IPS-18a (cell line): ENCODE measurements around the gene IL10RB.

Experiments
- H3K27ac ChIP-seq: one replicate; pipeline ENCODE4 v1.5.1; 2013; ENCODE audit warnings: low read length
- H3K27me3 ChIP-seq: one replicate; pipeline ENCODE4 v1.6.1; 2013; ENCODE audit warnings: mild to moderate bottlenecking, low read length; ENCODE audit not compliant: control insufficient read depth, insufficient read depth
- H3K36me3 ChIP-seq: one replicate; pipeline ENCODE4 v1.6.1; 2013; ENCODE audit warnings: low read depth, low read length; ENCODE audit not compliant: control insufficient read depth
- H3K4me1 ChIP-seq: one replicate; pipeline ENCODE4 v1.6.1; 2013; ENCODE audit warnings: low read depth, low read length; ENCODE audit not compliant: control insufficient read depth
- H3K4me3 ChIP-seq: one replicate; pipeline ENCODE4 v1.5.1; 2013; ENCODE audit warnings: low read length
- H3K9ac ChIP-seq: one replicate; pipeline ENCODE4 v1.6.1; 2013; ENCODE audit warnings: mild to moderate bottlenecking, low read length, moderate library complexity
- H3K9me3 ChIP-seq: one replicate; pipeline ENCODE4 v1.6.1; 2013; ENCODE audit warnings: low read depth, low read length; ENCODE audit not compliant: control insufficient read depth

The IL10RB gene

GRCh38 chr21:33292724-33293123, 26.6 kb downstream of the IL10RB start:
- H3K9ac ChIP-seq: no peak overlapping the region
- H3K4me3 ChIP-seq: no peak overlapping the region
- no peaks in the 10 kb centered on the region for H3K4me1 ChIP-seq
- H3K27ac ChIP-seq: no peak overlapping the region
- no peaks in the 10 kb centered on the region for H3K27me3 ChIP-seq
- no peaks in the 10 kb centered on the region for H3K9me3 ChIP-seq
- H3K36me3 ChIP-seq: no peaks in the 10 kb centered on the region

- Histone ChIP-seq H3K4me1 (no peaks in the 10 kb centered on the region), H3K9me3 (no peaks in the 10 kb centered on the region), H3K36me3 (no peaks in the 10 kb centered on the region), H3K9ac (no peak overlapping the region), H3K4me3 (no peak overlapping the region), H3K27ac (no peak overlapping the region), H3K27me3 (no peaks in the 10 kb centered on the region)
These were observed 27.0 kb downstream of the IL10RB start for GRCh38 chr21:33293136-33293535.

GRCh38 chr21:33293811-33294216, 27.6 kb downstream of the IL10RB start:
- no peak overlapping the region for H3K27ac ChIP-seq
- H3K27me3 ChIP-seq: no peaks in the 10 kb centered on the region
- no peaks in the 10 kb centered on the region for H3K36me3 ChIP-seq
- no peak overlapping the region for H3K4me3 ChIP-seq
- H3K9me3 ChIP-seq: no peaks in the 10 kb centered on the region
- H3K4me1 ChIP-seq: no peaks in the 10 kb centered on the region
- H3K9ac ChIP-seq: no peak overlapping the region

- Histone ChIP-seq H3K36me3 (no peaks in the 10 kb centered on the region), H3K4me3 (no peak overlapping the region), H3K4me1 (no peaks in the 10 kb centered on the region), H3K27me3 (no peaks in the 10 kb centered on the region), H3K9me3 (no peaks in the 10 kb centered on the region), H3K27ac (no peak overlapping the region), H3K9ac (no peak overlapping the region)
These were observed 30.0 kb downstream of the IL10RB start for GRCh38 chr21:33296156-33296555.

GRCh38 chr21:33299181-33299752, 33.1 kb downstream of the IL10RB start:
- Histone ChIP-seq H3K4me3 (no peak overlapping the region), H3K27ac (no peak overlapping the region)

GRCh38 chr21:33300701-33301631, 34.8 kb downstream of the IL10RB start:
- Histone ChIP-seq H3K36me3 (no peaks in the 10 kb centered on the region), H3K4me1 (no peaks in the 10 kb centered on the region), H3K27ac (no peak overlapping the region)

More at GRCh38 chr21:33299181-33299752, 33.1 kb downstream of the IL10RB start:
- Histone ChIP-seq H3K36me3 (no peaks in the 10 kb centered on the region), H3K9ac (no peak overlapping the region), H3K27me3 (no peaks in the 10 kb centered on the region), H3K9me3 (no peaks in the 10 kb centered on the region), H3K4me1 (no peaks in the 10 kb centered on the region)

GRCh38 chr21:33301632-33302002, 35.5 kb downstream of the IL10RB start:
- no peak overlapping the region for H3K9ac ChIP-seq
- H3K27me3 ChIP-seq: no peaks in the 10 kb centered on the region
- H3K27ac ChIP-seq: no peak overlapping the region
- H3K4me1 ChIP-seq: no peaks in the 10 kb centered on the region
- H3K9me3 ChIP-seq: no peaks in the 10 kb centered on the region
- H3K36me3 ChIP-seq: no peaks in the 10 kb centered on the region
- no peak overlapping the region for H3K4me3 ChIP-seq

More at GRCh38 chr21:33300701-33301631, 34.8 kb downstream of the IL10RB start:
- no peaks in the 10 kb centered on the region for H3K9me3 ChIP-seq
- H3K4me3 ChIP-seq: no peak overlapping the region
- H3K27me3 ChIP-seq: no peaks in the 10 kb centered on the region
- H3K9ac ChIP-seq: no peak overlapping the region

- no peaks in the 10 kb centered on the region for H3K4me1 ChIP-seq
- H3K4me3 ChIP-seq: no peak overlapping the region
- H3K27me3 ChIP-seq: no peaks in the 10 kb centered on the region
- H3K9me3 ChIP-seq: no peaks in the 10 kb centered on the region
- no peak overlapping the region for H3K27ac ChIP-seq
- no peak overlapping the region for H3K9ac ChIP-seq
- no peaks in the 10 kb centered on the region for H3K36me3 ChIP-seq
These were observed 35.9 kb downstream of the IL10RB start for GRCh38 chr21:33302055-33302454.

- Histone ChIP-seq H3K27me3 (no peaks in the 10 kb centered on the region), H3K27ac (no peak overlapping the region), H3K36me3 (no peaks in the 10 kb centered on the region), H3K9ac (no peak overlapping the region), H3K9me3 (no peaks in the 10 kb centered on the region), H3K4me1 (no peaks in the 10 kb centered on the region), H3K4me3 (no peak overlapping the region)
These were observed 36.6 kb downstream of the IL10RB start for GRCh38 chr21:33302796-33303195.

- no peak overlapping the region for H3K27ac ChIP-seq
These were observed 39.1 kb downstream of the IL10RB start for GRCh38 chr21:33305344-33305671.

GRCh38 chr21:33305938-33306337, 39.8 kb downstream of the IL10RB start:
- Histone ChIP-seq H3K27me3 (no peaks in the 10 kb centered on the region), H3K36me3 (no peaks in the 10 kb centered on the region), H3K4me3 (no peak overlapping the region), H3K9ac (no peak overlapping the region), H3K4me1 (no peaks in the 10 kb centered on the region), H3K27ac (no peak overlapping the region), H3K9me3 (no peaks in the 10 kb centered on the region)

More at GRCh38 chr21:33305344-33305671, 39.1 kb downstream of the IL10RB start:
- Histone ChIP-seq H3K9ac (no peak overlapping the region), H3K4me3 (no peak overlapping the region), H3K27me3 (no peaks in the 10 kb centered on the region), H3K9me3 (no peaks in the 10 kb centered on the region), H3K36me3 (no peaks in the 10 kb centered on the region), H3K4me1 (no peaks in the 10 kb centered on the region)
